ENCODE measurements around the gene NMT1. TPM values are rescaled to one million over a fixed set of nuclear protein-coding genes. Genes with fewer than 3 reads are reported as not detected.

NMT1 gene
- total and polyA plus RNA-seq, 2 of the 13 experiments (the other 11 are each of a cell fraction or from before 2014, with no cell fraction given): 75.7 to 142 TPM

DNA sequence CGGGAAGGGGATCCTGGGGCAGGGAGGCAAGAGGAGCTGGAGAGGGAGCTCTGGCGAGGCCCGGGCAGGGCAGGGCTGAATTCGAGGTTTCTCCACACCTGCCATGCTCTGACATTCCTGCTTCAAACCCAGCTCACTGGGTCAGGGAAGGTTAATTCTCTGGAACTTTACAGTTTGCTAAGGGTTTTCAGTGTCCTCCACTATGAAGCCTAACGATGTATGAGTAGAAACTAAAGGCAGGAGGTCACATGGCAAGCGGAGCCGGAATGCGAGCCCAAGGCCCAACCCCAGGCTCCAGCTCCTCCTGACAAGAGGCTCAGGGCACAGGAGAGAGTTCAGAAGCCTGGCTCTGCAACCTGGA, 38.8 kb upstream of the NMT1 start (continued):
- 0 out of 2 replicates have a peak, but pooled peaks have one; percentile 28 for TF ChIP-seq ZNF20 (CRISPR knock-in tag; IDR thresholded peaks at IDR 0.05)

DNA sequence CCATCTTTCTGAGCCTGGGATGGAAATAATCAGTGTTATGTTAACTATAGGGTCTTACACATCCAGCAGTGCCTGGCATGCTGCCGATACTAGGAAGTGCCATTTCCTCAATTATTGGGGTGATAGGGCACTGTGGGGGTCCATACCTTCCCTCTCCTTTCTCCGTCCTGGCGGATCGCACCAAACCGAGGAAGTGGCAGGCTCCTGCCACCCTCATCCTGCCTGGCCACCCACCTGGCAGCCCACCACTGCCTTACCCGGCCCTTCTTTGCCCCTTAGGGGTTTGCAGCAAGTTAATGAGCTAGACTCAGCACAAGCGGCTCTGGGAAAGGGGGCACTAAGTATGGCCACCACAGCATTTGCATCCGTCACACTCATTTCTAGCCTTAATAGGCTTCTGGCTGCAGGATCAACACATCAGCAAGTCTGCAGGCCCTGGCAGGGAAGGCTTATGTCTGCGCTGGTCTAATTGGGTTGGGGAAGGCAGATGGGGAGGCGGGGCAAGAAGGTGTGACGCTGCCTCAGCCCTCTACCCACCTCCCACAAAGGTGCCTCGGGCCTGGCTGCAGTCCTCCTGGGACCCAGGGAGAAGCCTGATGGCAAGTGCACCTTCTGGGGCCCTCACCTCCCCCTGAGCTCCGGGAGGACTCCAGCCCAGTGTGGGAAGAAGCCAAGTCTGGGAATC, 38.3 kb upstream of the NMT1 start:
- in situ Hi-C loops (cut with HindIII; ENCODE audit: extremely low pct_ligation_motif_present, low pct_unique_long_range_greater_than_20kb): loop anchor here (25.0 kb wide), 1 partner anchor 235 kb away; no protein-coding TSS in a partner anchor
- no peak for FAIRE-seq

More for the DNA sequence above, 38.3 kb upstream of the NMT1 start:
- ATAC-seq (no peak), DNase-seq (ENCODE audit: low spot score) (no peak)
- Histone ChIP-seq H3K36me3 (replicated peaks in 1 of 2; ENCODE audit: control insufficient read depth in 1 of 2, insufficient read depth in 2 of 2, low read length in 2 of 2) (peaks cover 3 to 8% of the 10 kb centered on the region in 2 experiments; a peak in 3 of 5 replicates), H3K4me1 (ENCODE audit: insufficient read depth, low read length) (peaks cover 45% of the 10 kb centered on the region), H2AFZ (ENCODE audit: low read length) (no peak overlapping the region), H3K27ac (ENCODE audit: extremely low read length, insufficient read depth, low read length) (no peak overlapping the region), H3K27me3 (ENCODE audit: control insufficient read depth in 1 of 2, insufficient read depth in 2 of 2, low read length in 2 of 2) (peaks cover 0 to 14% of the 10 kb centered on the region in 2 experiments; a peak in 2 of 5 replicates), H3K4me2 (ENCODE audit: low read depth, low read length) (peak overlapping the region; percentile 98; the same call in 1 of the 2 replicates), H3K9ac (ENCODE audit: insufficient read depth, low read depth, low read length) (no peak overlapping the region), H3K4me3 (replicated peaks in 1 of 3; ENCODE audit: insufficient read depth in 1 of 3, low read depth in 2 of 3, low read length in 3 of 3) (no peak overlapping the region), H3K9me3 (ENCODE audit: low read length) (no peaks in the 10 kb centered on the region), H3K79me2 (ENCODE audit: insufficient read depth, low read length) (no peaks in the 10 kb centered on the region), H4K20me1 (ENCODE audit: insufficient read depth, low read length) (no peaks in the 10 kb centered on the region)
- intact Hi-C loops (cut with micrococcal nuclease; ENCODE audit: unreplicated experiment): loop anchor here (1.0 to 5.0 kb wide), 2 partner anchors 102 to 245 kb away; no protein-coding TSS in a partner anchor
- ChIA-PET CTCF (ENCODE audit: low intra/inter-chr PET ratio, low total read pairs) (interaction anchor here (1.8 to 2.2 kb wide), 3 partner anchors 101 to 111 kb away, joined by 5 to 21 read pairs (median 10); no protein-coding TSS in a partner anchor), POLR2A (interaction anchor here (1.3 to 2.5 kb wide), 3 partner anchors 28 to 139 kb away, joined by 3 to 6 read pairs (median 6); partner anchors contain the start of genes HEXIM2 and NMT1)
- TF ChIP-seq ISL2 (CRISPR knock-in tag; IDR thresholded peaks at IDR 0.05) (no peak), HES4 (CRISPR knock-in tag; IDR thresholded peaks at IDR 0.05; ENCODE audit: borderline replicate concordance) (0 out of 2 replicates have a peak, but pooled peaks have one; percentile 27)
- TF ChIP-seq, protein P1, sequence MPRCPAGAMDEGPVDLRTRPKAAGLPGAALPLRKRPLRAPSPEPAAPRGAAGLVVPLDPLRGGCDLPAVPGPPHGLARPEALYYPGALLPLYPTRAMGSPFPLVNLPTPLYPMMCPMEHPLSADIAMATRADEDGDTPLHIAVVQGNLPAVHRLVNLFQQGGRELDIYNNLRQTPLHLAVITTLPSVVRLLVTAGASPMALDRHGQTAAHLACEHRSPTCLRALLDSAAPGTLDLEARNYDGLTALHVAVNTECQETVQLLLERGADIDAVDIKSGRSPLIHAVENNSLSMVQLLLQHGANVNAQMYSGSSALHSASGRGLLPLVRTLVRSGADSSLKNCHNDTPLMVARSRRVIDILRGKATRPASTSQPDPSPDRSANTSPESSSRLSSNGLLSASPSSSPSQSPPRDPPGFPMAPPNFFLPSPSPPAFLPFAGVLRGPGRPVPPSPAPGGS (CRISPR knock-in tag; IDR thresholded peaks at IDR 0.05): no peak
- BruUV-seq (replicated peaks): no TSS peak
- WGBS (ENCODE audit: low lambda C conversion rate): 96% methylated on average over 11 of the region's 13 CpGs

Measured in HepG2 (cell line).